AG10803 (cell line): Measurements from ENCODE around the gene NTNG2.

Source experiments
- DNase-seq: peaks from one replicate; pipeline ENCODE4 v3.0.0; 2010; ENCODE audit warnings: low read depth
- H3K4me3 ChIP-seq: 2 replicates; pipeline ENCODE4 v1.5.1; 2011; ENCODE audit warnings: mild to moderate bottlenecking, low read length, control low read depth
- TF ChIP-seq, protein P1 (sequence below): conservative IDR thresholded peaks from 2 replicates; pipeline ENCODE4 v1.5.1; 2011; ENCODE audit warnings: mild to moderate bottlenecking, low read length, control low read depth, inconsistent platforms

NTNG2 gene

GRCh38 chr9:132283165-132283564 lies 121.3 kb downstream of the NTNG2 start:
- TF ChIP-seq, protein P1, sequence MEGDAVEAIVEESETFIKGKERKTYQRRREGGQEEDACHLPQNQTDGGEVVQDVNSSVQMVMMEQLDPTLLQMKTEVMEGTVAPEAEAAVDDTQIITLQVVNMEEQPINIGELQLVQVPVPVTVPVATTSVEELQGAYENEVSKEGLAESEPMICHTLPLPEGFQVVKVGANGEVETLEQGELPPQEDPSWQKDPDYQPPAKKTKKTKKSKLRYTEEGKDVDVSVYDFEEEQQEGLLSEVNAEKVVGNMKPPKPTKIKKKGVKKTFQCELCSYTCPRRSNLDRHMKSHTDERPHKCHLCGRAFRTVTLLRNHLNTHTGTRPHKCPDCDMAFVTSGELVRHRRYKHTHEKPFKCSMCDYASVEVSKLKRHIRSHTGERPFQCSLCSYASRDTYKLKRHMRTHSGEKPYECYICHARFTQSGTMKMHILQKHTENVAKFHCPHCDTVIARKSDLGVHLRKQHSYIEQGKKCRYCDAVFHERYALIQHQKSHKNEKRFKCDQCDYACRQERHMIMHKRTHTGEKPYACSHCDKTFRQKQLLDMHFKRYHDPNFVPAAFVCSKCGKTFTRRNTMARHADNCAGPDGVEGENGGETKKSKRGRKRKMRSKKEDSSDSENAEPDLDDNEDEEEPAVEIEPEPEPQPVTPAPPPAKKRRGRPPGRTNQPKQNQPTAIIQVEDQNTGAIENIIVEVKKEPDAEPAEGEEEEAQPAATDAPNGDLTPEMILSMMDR = no peak
- DNase-seq = no peak
- H3K4me3 ChIP-seq = no peak overlapping the region

GRCh38 chr9:132283863-132284262 lies 122.0 kb downstream of the NTNG2 start:
- peak; percentile 31 for DNase-seq
- no peak overlapping the region for H3K4me3 ChIP-seq
- TF ChIP-seq, protein P1 = no peak

DNA sequence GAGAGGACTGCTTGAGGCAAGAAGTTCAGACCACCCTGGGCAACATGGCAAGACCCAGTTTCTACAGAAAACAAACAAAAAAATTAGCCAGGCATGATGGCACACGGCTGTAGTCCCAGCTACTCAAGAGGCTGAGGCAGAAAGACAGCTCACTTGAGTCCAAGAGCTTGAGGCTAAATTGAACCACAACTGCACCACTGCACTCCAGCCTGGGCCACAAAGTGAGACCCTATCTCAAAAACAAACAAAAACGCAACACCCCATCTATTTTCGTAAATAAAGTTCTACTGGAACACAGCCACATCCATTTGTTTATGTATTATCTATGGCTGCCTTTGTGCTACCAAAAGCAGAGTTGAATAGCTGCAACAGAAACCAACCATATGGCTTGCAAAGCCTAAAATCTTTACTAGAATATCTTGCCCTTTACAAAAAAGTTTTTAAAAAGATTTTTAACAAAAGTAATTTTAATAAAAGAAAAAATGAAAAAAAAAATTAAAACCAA lies 125.5 kb downstream of the NTNG2 start:
- TF ChIP-seq, protein P1 = no peak
- no peak for DNase-seq
- H3K4me3 ChIP-seq = no peak overlapping the region

- DNase-seq = peak; percentile 41
- TF ChIP-seq, protein P1 = no peak
- no peak overlapping the region for H3K4me3 ChIP-seq
Measured at GRCh38 chr9:132288361-132288760, 126.5 kb downstream of the NTNG2 start.

- TF ChIP-seq, protein P1 = no peak
- no peak for DNase-seq
- H3K4me3 ChIP-seq = no peak overlapping the region
Measured at GRCh38 chr9:132288966-132289365, 127.1 kb downstream of the NTNG2 start.

GRCh38 chr9:132293145-132293721 lies 131.4 kb downstream of the NTNG2 start:
- TF ChIP-seq, protein P1 = no peak
- DNase-seq = no peak
- H3K4me3 ChIP-seq = no peak overlapping the region
